CD4-positive, alpha-beta memory T cell (primary cell): ENCODE measurements around the gene BRF1. TPM values are rescaled to one million over a fixed set of nuclear protein-coding genes. Genes with fewer than 3 reads are reported as not detected.
A peak's percentile ranks its signal among the peaks of the same experiment; 100 is the strongest.

Experiments used
- CTCF ChIA-PET: fragments of 350-600 bp; sonication (Branson Sonifier 250); formaldehyde crosslinking; loops from one replicate; lab custom pipeline; 2021; ENCODE audit warnings: inconsistent platforms; ENCODE audit not compliant: partially characterized antibody; lab: Charles Lee
- POLR2A ChIA-PET: fragments of 350-600 bp; sonication (Branson Sonifier 250); formaldehyde crosslinking; loops from one replicate; lab custom pipeline; 2021; ENCODE audit not compliant: partially characterized antibody; lab: Charles Lee
- DNase-seq, 5 donors: peaks; one replicate each; pipeline versions ENCODE4 v3.0.0 to v3.0.0-alpha.2; 2020 to 2022; ENCODE audit warnings: mixed read lengths in 1 of 5
- H3K27ac ChIP-seq: one replicate; pipeline ENCODE4 v1.7.0; 2013; ENCODE audit warnings: low read depth, low read length
- H3K27me3 ChIP-seq: 2 replicates; pipeline ENCODE4 v1.7.0; 2013; ENCODE audit warnings: mild to moderate bottlenecking, low read length, moderate library complexity; ENCODE audit not compliant: insufficient read depth
- H3K36me3 ChIP-seq: 2 replicates; pipeline ENCODE4 v1.7.0; 2013; ENCODE audit warnings: mild to moderate bottlenecking, low read length, moderate library complexity; ENCODE audit not compliant: insufficient read depth
- H3K4me1 ChIP-seq: 2 replicates; pipeline ENCODE4 v1.7.0; 2013; ENCODE audit warnings: mild to moderate bottlenecking, low read length, moderate library complexity; ENCODE audit not compliant: insufficient read depth
- H3K4me3 ChIP-seq, 2 donors: one replicate each; pipeline ENCODE4 v1.7.0; 2013; ENCODE audit warnings: low read length in 2 of 2, mild to moderate bottlenecking in 1 of 2
- H3K9me3 ChIP-seq, 2 donors: one replicate each; pipeline ENCODE4 v1.7.0; 2013; ENCODE audit warnings: low read length in 2 of 2, control low read depth in 1 of 2; ENCODE audit not compliant: control insufficient read depth in 1 of 2
- H3K27ac Mint-ChIP-seq, 7 donors: one replicate each; pipeline ENCODE4 v1.8.0; 2020 to 2021; ENCODE audit warnings: mixed read lengths in 7 of 7, mild to moderate bottlenecking in 6 of 7, inconsistent platforms in 3 of 7, moderate library complexity in 3 of 7
- H3K27me3 Mint-ChIP-seq, 2 donors: one replicate each; pipeline ENCODE4 v1.8.0; 2020 to 2021; ENCODE audit warnings: mixed read lengths in 2 of 2
- H3K36me3 Mint-ChIP-seq, 2 donors: one replicate each; pipeline ENCODE4 v1.8.0; 2020 to 2021; ENCODE audit warnings: mixed read lengths in 2 of 2, inconsistent platforms in 1 of 2, mild to moderate bottlenecking in 1 of 2
- H3K4me1 Mint-ChIP-seq, 4 donors: one replicate each; pipeline ENCODE4 v1.8.0; 2020 to 2021; ENCODE audit warnings: mixed read lengths in 4 of 4, mild to moderate bottlenecking in 1 of 4
- H3K4me3 Mint-ChIP-seq, 8 donors: one replicate each; pipeline ENCODE4 v1.8.0; 2020 to 2021; ENCODE audit warnings: mixed read lengths in 8 of 8, mild to moderate bottlenecking in 7 of 8, moderate library complexity in 6 of 8, inconsistent platforms in 3 of 8
- H3K9me3 Mint-ChIP-seq, 8 donors: one replicate each; pipeline ENCODE4 v1.8.0; 2020 to 2021; ENCODE audit warnings: mixed read lengths in 8 of 8, mild to moderate bottlenecking in 5 of 8, inconsistent platforms in 3 of 8, moderate library complexity in 1 of 8
- intact Hi-C: fragments of 100-400 bp; cut with micrococcal nuclease; formaldehyde crosslinking; loops from one replicate; pipeline ENCODE4 v1.15.1; 2023
- polyA plus RNA-seq, 2 donors: library from polyadenylated mRNA; unstranded; fragments of 300-500 nt; fragmentation: Illumina TruSeq; gene quantifications; one replicate each; pipeline ENCODE4 v1.2.3, GENCODE V29; 2021
- total RNA-seq, 2 experiments: library from RNA; stranded (reverse); gene quantifications; one replicate each; pipeline ENCODE4 v1.2.3, GENCODE V29; 2021

The BRF1 gene
- total and polyA plus RNA-seq, 4 experiments from 2014 or later: 3.0 to 56.0 (median 30.0) TPM

DNA sequence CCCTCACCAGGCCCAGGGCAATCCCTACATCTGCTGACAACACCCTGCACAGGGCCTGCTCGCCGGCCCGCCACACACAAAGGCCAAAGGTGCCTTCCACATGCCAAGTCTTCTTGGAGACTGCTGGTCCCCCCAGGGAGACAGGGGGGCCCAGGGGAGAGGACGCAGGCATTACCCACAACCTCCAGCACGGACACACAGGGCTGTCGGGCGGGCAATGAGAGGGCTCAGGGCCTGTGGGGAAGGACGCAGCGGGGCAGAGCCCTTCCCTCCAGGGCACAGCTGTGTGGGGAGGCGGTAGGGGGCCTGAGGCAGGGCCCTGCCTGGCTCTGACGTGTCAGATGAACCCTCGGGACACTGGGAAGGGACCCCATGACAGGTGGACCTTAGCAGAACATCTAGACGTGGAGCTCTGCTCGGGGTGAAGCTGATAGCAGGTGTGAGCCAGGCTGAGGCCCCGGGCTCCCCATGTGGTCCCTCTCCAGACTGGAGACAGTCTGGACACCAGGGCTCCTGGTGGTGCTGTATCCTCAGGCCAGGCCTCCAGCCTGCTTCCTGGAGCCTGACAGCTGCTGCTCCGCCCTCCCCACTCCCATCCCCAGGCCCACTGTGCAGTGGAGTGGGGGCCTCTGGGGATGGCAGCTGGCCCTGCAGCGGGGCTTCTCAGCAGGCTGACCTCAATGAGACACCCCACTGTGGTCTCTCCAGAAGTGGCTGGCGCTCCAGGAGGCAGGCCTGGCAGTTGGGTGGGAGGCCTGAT is 88.1 kb downstream of the BRF1 start:
- Histone ChIP-seq H3K4me1 (no peaks in the 10 kb centered on the region), H3K4me3 (no peak overlapping the region), H3K36me3 (peaks cover 5% of the 10 kb centered on the region), H3K27me3 (no peaks in the 10 kb centered on the region), H3K9me3 (no peaks in the 10 kb centered on the region), H3K27ac (no peak overlapping the region)
- H3K36me3 Mint-ChIP-seq: peaks cover 9 to 20% of the 10 kb centered on the region in 2 donors
- DNase-seq: peak in 1 of 5 donors; percentile 29
- H3K9me3 Mint-ChIP-seq: no peaks in the 10 kb centered on the region
- ChIA-PET CTCF (interaction anchor here (1.3 to 3.1 kb wide), 2 partner anchors 9 to 30 kb away, joined by 3 to 10 read pairs; no protein-coding TSS in a partner anchor), POLR2A (no interaction called here)
- intact Hi-C loops: no loop called here
- H3K4me1 Mint-ChIP-seq: peaks cover 0 to 9% (median 3%) of the 10 kb centered on the region in 4 donors
- H3K27me3 Mint-ChIP-seq: no peaks in the 10 kb centered on the region
- H3K27ac Mint-ChIP-seq: peak overlapping the region in 1 of 7 donors; percentile 11
- H3K4me3 Mint-ChIP-seq: no peak overlapping the region

- ChIA-PET CTCF (no interaction called here), POLR2A (no interaction called here)
- no peaks in the 10 kb centered on the region for H3K36me3 ChIP-seq
These were observed 89.1 kb downstream of the BRF1 start for GRCh38 chr14:105211758-105212089.

GRCh38 chr14:105211086-105211757 is 89.6 kb downstream of the BRF1 start:
- no peaks in the 10 kb centered on the region for H3K9me3 Mint-ChIP-seq
- intact Hi-C loops: no loop called here

More at GRCh38 chr14:105211758-105212089, 89.1 kb downstream of the BRF1 start:
- Mint-ChIP-seq H3K27ac (no peak overlapping the region), H3K27me3 (no peaks in the 10 kb centered on the region), H3K4me3 (no peak overlapping the region), H3K36me3 (peaks cover 9 to 17% of the 10 kb centered on the region in 2 donors), H3K4me1 (peaks cover 0 to 9% (median 3%) of the 10 kb centered on the region in 4 donors), H3K9me3 (no peaks in the 10 kb centered on the region)
- H3K27me3 ChIP-seq: no peaks in the 10 kb centered on the region
- no peaks in the 10 kb centered on the region for H3K4me1 ChIP-seq
- H3K4me3 ChIP-seq: no peak overlapping the region
- no peak for DNase-seq
- no peaks in the 10 kb centered on the region for H3K9me3 ChIP-seq
- no peak overlapping the region for H3K27ac ChIP-seq
- intact Hi-C loops: no loop called here

GRCh38 chr14:105210266-105211025 is 90.4 kb downstream of the BRF1 start:
- Mint-ChIP-seq H3K27ac (no peak overlapping the region), H3K9me3 (no peaks in the 10 kb centered on the region), H3K4me3 (no peak overlapping the region), H3K4me1 (peaks cover 0 to 6% (median 2%) of the 10 kb centered on the region in 4 donors), H3K27me3 (no peaks in the 10 kb centered on the region), H3K36me3 (peaks cover 9 to 17% of the 10 kb centered on the region in 2 donors)
- H3K27ac ChIP-seq: no peak overlapping the region
- no peak for DNase-seq
- no peaks in the 10 kb centered on the region for H3K4me1 ChIP-seq
- ChIA-PET CTCF (interaction anchor here (0.6 kb wide), 1 partner anchor 120 kb away, joined by 3 read pairs; no protein-coding TSS in a partner anchor), POLR2A (no interaction called here)
- no peaks in the 10 kb centered on the region for H3K9me3 ChIP-seq
- intact Hi-C loops: no loop called here
- H3K36me3 ChIP-seq: no peaks in the 10 kb centered on the region
- H3K27me3 ChIP-seq: no peaks in the 10 kb centered on the region
- no peak overlapping the region for H3K4me3 ChIP-seq

More at GRCh38 chr14:105211086-105211757, 89.6 kb downstream of the BRF1 start:
- H3K27ac Mint-ChIP-seq: no peak overlapping the region
- peak in 1 of 5 donors; percentile 24 for DNase-seq
- Histone ChIP-seq H3K4me1 (no peaks in the 10 kb centered on the region), H3K9me3 (no peaks in the 10 kb centered on the region), H3K4me3 (no peak overlapping the region), H3K27ac (no peak overlapping the region), H3K27me3 (no peaks in the 10 kb centered on the region), H3K36me3 (no peaks in the 10 kb centered on the region)
- H3K36me3 Mint-ChIP-seq: peaks cover 9 to 17% of the 10 kb centered on the region in 2 donors
- ChIA-PET CTCF (interaction anchor here (0.6 kb wide), 1 partner anchor 121 kb away, joined by 3 read pairs; no protein-coding TSS in a partner anchor), POLR2A (no interaction called here)
- H3K4me3 Mint-ChIP-seq: no peak overlapping the region
- peaks cover 0 to 9% (median 3%) of the 10 kb centered on the region in 4 donors for H3K4me1 Mint-ChIP-seq
- no peaks in the 10 kb centered on the region for H3K27me3 Mint-ChIP-seq

GRCh38 chr14:105209646-105210045 is 91.2 kb downstream of the BRF1 start:
- ChIA-PET POLR2A (no interaction called here), CTCF (no interaction called here)
- H3K4me3 ChIP-seq: no peak overlapping the region
- no peak overlapping the region for H3K27ac ChIP-seq
- no peaks in the 10 kb centered on the region for H3K9me3 Mint-ChIP-seq
- H3K9me3 ChIP-seq: no peaks in the 10 kb centered on the region
- DNase-seq: peak in 1 of 5 donors; percentile 38
- no peak overlapping the region for H3K27ac Mint-ChIP-seq
- H3K27me3 ChIP-seq: no peaks in the 10 kb centered on the region
- no peaks in the 10 kb centered on the region for H3K36me3 ChIP-seq
- no peak overlapping the region for H3K4me3 Mint-ChIP-seq
- H3K4me1 ChIP-seq: no peaks in the 10 kb centered on the region
- intact Hi-C loops: no loop called here
- peaks cover 4 to 11% of the 10 kb centered on the region in 2 donors for H3K36me3 Mint-ChIP-seq
- H3K27me3 Mint-ChIP-seq: no peaks in the 10 kb centered on the region
- peaks cover 0 to under 1% (median 0%) of the 10 kb centered on the region in 4 donors for H3K4me1 Mint-ChIP-seq

GRCh38 chr14:105209091-105209490 is 91.7 kb downstream of the BRF1 start:
- H3K27me3 ChIP-seq: no peaks in the 10 kb centered on the region
- no peaks in the 10 kb centered on the region for H3K36me3 ChIP-seq
- CTCF ChIA-PET: no interaction called here
- DNase-seq: peak in 1 of 5 donors; percentile 27
- no peaks in the 10 kb centered on the region for H3K9me3 ChIP-seq
- H3K4me1 ChIP-seq: no peaks in the 10 kb centered on the region
- intact Hi-C loops: no loop called here
- Mint-ChIP-seq H3K27me3 (no peaks in the 10 kb centered on the region), H3K36me3 (peaks cover 4 to 11% of the 10 kb centered on the region in 2 donors), H3K4me1 (peaks cover 0 to 6% (median 1%) of the 10 kb centered on the region in 4 donors), H3K4me3 (no peak overlapping the region), H3K9me3 (no peaks in the 10 kb centered on the region), H3K27ac (no peak overlapping the region)
- POLR2A ChIA-PET: no interaction called here
- H3K27ac ChIP-seq: no peak overlapping the region
- no peak overlapping the region for H3K4me3 ChIP-seq

DNA sequence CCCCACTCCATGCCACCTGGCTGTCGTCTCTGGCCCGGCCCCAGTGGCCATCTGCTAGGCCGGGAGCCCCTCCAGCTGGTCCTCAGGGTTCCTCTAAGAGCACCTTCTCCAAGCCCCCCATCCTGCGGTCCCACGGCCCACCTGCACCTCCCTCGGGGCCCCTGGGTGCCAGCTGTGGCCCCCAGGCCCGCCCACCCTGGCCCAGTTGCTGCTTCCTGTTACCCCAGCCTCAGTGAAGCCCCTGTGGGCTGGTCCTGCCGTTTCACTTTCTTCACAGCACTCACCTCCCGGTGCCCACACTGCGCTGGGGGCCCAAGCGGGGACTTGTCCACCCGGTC is 92.1 kb downstream of the BRF1 start:
- Mint-ChIP-seq H3K4me3 (no peak overlapping the region), H3K4me1 (peaks cover 0 to 6% (median 1%) of the 10 kb centered on the region in 4 donors), H3K27me3 (no peaks in the 10 kb centered on the region), H3K36me3 (peaks cover 4 to 11% of the 10 kb centered on the region in 2 donors), H3K27ac (no peak overlapping the region), H3K9me3 (no peaks in the 10 kb centered on the region)
- Histone ChIP-seq H3K4me3 (no peak overlapping the region), H3K4me1 (no peaks in the 10 kb centered on the region), H3K9me3 (no peaks in the 10 kb centered on the region), H3K27ac (no peak overlapping the region), H3K36me3 (no peaks in the 10 kb centered on the region), H3K27me3 (no peaks in the 10 kb centered on the region)
- ChIA-PET POLR2A (no interaction called here), CTCF (no interaction called here)
- intact Hi-C loops: no loop called here
- DNase-seq: peak in 1 of 5 donors; percentile 29
